Thyroid gland (tissue), 4 donors: ENCODE data around the gene DAZAP2. TPM values are rescaled to one million over a fixed set of nuclear protein-coding genes. Genes with fewer than 3 reads are reported as not detected.

Source experiments
- DNase-seq, 2 donors: peaks; one replicate each; pipeline ENCODE4 v3.0.0-alpha.2; 2019
- H3K27ac ChIP-seq, 3 donors: fragments of 200-600 bp; sonication (generic); 1 replicate in 2 of 3; 2 replicates in 1 of 3; pipeline ENCODE4 v1.5.1; 2016 to 2019; ENCODE audit warnings: mild to moderate bottlenecking in 1 of 3, moderate library complexity in 1 of 3
- H3K27me3 ChIP-seq: fragments of 200-600 bp; sonication (generic); one replicate; pipeline ENCODE4 v1.5.1; 2019
- H3K36me3 ChIP-seq, 2 donors: fragments of 200-600 bp; sonication (generic); one replicate each; pipeline ENCODE4 v1.5.1; 2016 to 2019
- H3K4me1 ChIP-seq, 2 donors: fragments of 200-600 bp; sonication (generic); one replicate each; pipeline ENCODE4 v1.5.1; 2017 to 2019
- H3K4me3 ChIP-seq, 3 donors: fragments of 200-600 bp; sonication (generic); replicated peaks in 1 of 3; 1 replicate in 2 of 3; 2 replicates in 1 of 3; pipeline ENCODE4 v1.5.1; 2016; ENCODE audit warnings: mild to moderate bottlenecking in 1 of 3
- H3K9me3 ChIP-seq: fragments of 200-600 bp; sonication (generic); one replicate; pipeline ENCODE4 v1.5.1; 2017
- CTCF ChIP-seq, 6 experiments: fragments of 200-600 bp in 3 of 6; fragments of 450-650 bp in 3 of 6; sonication (generic) in 3 of 6; IDR thresholded peaks; one replicate each; pipeline ENCODE4 v1.5.1; 2016 to 2019; ENCODE audit warnings: antibody characterized with exemption in 6 of 6, mild to moderate bottlenecking in 2 of 6, inconsistent platforms in 1 of 6, moderate library complexity in 1 of 6
- POLR2A ChIP-seq, 2 donors: fragments of 450-650 bp; IDR thresholded peaks; one replicate each; pipeline ENCODE4 v1.6.1; 2017; ENCODE audit warnings: antibody characterized with exemption in 2 of 2, mild to moderate bottlenecking in 2 of 2, moderate library complexity in 1 of 2
- WGBS, 2 donors: methylation state at CpG; one replicate each; pipeline ENCODE4 v1.1.5; 2017; 5-methylcytosine and 5-hydroxymethylcytosine counted together
- intact Hi-C: fragments of 100-400 bp; cut with DNase I; formaldehyde crosslinking; loops from one replicate; pipeline ENCODE4 v1.15.1; 2023
- total RNA-seq, 4 donors: library from RNA; depleted of rRNA; stranded (reverse); fragments of >200 nt; gene quantifications; one replicate each; pipeline ENCODE4 v1.2.3, GENCODE V29; 2016

DAZAP2 gene
- total RNA-seq, 4 donors from 2014 or later, result 238 to 452 (median 323) TPM

GRCh38 chr12:51234530-51234929, 4.1 kb upstream of the DAZAP2 start:
- no peaks in the 10 kb centered on the region for H3K27me3 ChIP-seq
- peaks cover 0 to 5% of the 10 kb centered on the region in 2 donors for H3K4me1 ChIP-seq
- no peaks in the 10 kb centered on the region for H3K9me3 ChIP-seq
- 60 to 73% methylated on average over 5 of the region's 5 CpGs for WGBS, 2 donors
- H3K27ac ChIP-seq, result no peak overlapping the region
- intact Hi-C loops, result loop anchor here (10.0 kb wide), 1 partner anchor 150 kb away; the partner anchor contains the start of gene CSRNP2
- TF ChIP-seq CTCF (IDR thresholded peaks at IDR 0.05) (no peak), POLR2A (IDR thresholded peaks at IDR 0.05) (no peak)
- no peak for DNase-seq
- H3K36me3 ChIP-seq, result no peaks in the 10 kb centered on the region
- H3K4me3 ChIP-seq, result no peak overlapping the region

- 10% methylated on average over 10 of the region's 10 CpGs for WGBS, 2 donors
- peak in 1 of 2 donors; percentile 25 for DNase-seq
- intact Hi-C loops, result loop anchor here (10.0 kb wide), 1 partner anchor 153 kb away; the partner anchor contains the start of gene CSRNP2
Measured at GRCh38 chr12:51238037-51238509, 553 bp upstream of the DAZAP2 start.

GRCh38 chr12:51240971-51241370, 2.3 kb downstream of the DAZAP2 start:
- Histone ChIP-seq H3K27me3 (no peaks in the 10 kb centered on the region), H3K4me3 (no peak overlapping the region), H3K27ac (peak overlapping the region in 1 of 3 donors; percentile 18), H3K36me3 (peaks cover 25 to 42% of the 10 kb centered on the region in 2 donors), H3K9me3 (no peaks in the 10 kb centered on the region), H3K4me1 (peaks cover 13 to 21% of the 10 kb centered on the region in 2 donors)
- no peak for DNase-seq
- intact Hi-C loops, result loop anchor here (10.0 kb wide), 1 partner anchor 196 kb away; the partner anchor contains the start of gene LETMD1
- no peak for TF ChIP-seq POLR2A (IDR thresholded peaks at IDR 0.05)
- no peak for TF ChIP-seq CTCF (IDR thresholded peaks at IDR 0.05)
- 74 to 86% methylated on average over 2 of the region's 2 CpGs for WGBS, 2 donors

More at GRCh38 chr12:51238037-51238509, 553 bp upstream of the DAZAP2 start:
- Histone ChIP-seq H3K27me3 (no peaks in the 10 kb centered on the region), H3K4me1 (peaks cover 13 to 21% of the 10 kb centered on the region in 2 donors), H3K4me3 (peak overlapping the region in 2 of 3 donors; percentile 61 to 98), H3K27ac (peak overlapping the region; percentile 100), H3K9me3 (no peaks in the 10 kb centered on the region), H3K36me3 (peaks cover 25 to 27% of the 10 kb centered on the region in 2 donors)
- TF ChIP-seq CTCF (IDR thresholded peaks at IDR 0.05), result no peak
- TF ChIP-seq POLR2A (IDR thresholded peaks at IDR 0.05), result no peak

GRCh38 chr12:51242120-51242519, 3.5 kb downstream of the DAZAP2 start:
- Histone ChIP-seq H3K4me3 (no peak overlapping the region), H3K36me3 (peaks cover 25 to 42% of the 10 kb centered on the region in 2 donors), H3K27ac (no peak overlapping the region), H3K27me3 (no peaks in the 10 kb centered on the region), H3K4me1 (peaks cover 17 to 27% of the 10 kb centered on the region in 2 donors), H3K9me3 (no peaks in the 10 kb centered on the region)
- intact Hi-C loops, result loop anchor here (10.0 kb wide), 1 partner anchor 197 kb away; the partner anchor contains the start of gene LETMD1
- no peak for DNase-seq
- TF ChIP-seq CTCF (IDR thresholded peaks at IDR 0.05), result no peak
- no peak for TF ChIP-seq POLR2A (IDR thresholded peaks at IDR 0.05)
- WGBS, 2 donors, result 85 to 86% methylated on average over 7 of the region's 7 CpGs

- Histone ChIP-seq H3K36me3 (peaks cover 25 to 42% of the 10 kb centered on the region in 2 donors), H3K27ac (no peak overlapping the region), H3K4me3 (no peak overlapping the region), H3K27me3 (no peaks in the 10 kb centered on the region), H3K4me1 (peaks cover 24 to 32% of the 10 kb centered on the region in 2 donors), H3K9me3 (no peaks in the 10 kb centered on the region)
- intact Hi-C loops, result loop anchor here (10.0 kb wide), 1 partner anchor 198 kb away; the partner anchor contains the start of gene LETMD1
- no peak for TF ChIP-seq POLR2A (IDR thresholded peaks at IDR 0.05)
- no peak for TF ChIP-seq CTCF (IDR thresholded peaks at IDR 0.05)
- 83 to 84% methylated on average over 7 of the region's 7 CpGs for WGBS, 2 donors
- no peak for DNase-seq
Measured at GRCh38 chr12:51242876-51243275, 4.2 kb downstream of the DAZAP2 start.
